NCI-H2081 (cell line): ENCODE data around the gene PPP1R1B.

Experiments used
- DNase-seq, 2 experiments: peaks; one replicate each; lab custom pipeline; 2025; lab: John Stamatoyannopoulos, UW

PPP1R1B gene

DNA sequence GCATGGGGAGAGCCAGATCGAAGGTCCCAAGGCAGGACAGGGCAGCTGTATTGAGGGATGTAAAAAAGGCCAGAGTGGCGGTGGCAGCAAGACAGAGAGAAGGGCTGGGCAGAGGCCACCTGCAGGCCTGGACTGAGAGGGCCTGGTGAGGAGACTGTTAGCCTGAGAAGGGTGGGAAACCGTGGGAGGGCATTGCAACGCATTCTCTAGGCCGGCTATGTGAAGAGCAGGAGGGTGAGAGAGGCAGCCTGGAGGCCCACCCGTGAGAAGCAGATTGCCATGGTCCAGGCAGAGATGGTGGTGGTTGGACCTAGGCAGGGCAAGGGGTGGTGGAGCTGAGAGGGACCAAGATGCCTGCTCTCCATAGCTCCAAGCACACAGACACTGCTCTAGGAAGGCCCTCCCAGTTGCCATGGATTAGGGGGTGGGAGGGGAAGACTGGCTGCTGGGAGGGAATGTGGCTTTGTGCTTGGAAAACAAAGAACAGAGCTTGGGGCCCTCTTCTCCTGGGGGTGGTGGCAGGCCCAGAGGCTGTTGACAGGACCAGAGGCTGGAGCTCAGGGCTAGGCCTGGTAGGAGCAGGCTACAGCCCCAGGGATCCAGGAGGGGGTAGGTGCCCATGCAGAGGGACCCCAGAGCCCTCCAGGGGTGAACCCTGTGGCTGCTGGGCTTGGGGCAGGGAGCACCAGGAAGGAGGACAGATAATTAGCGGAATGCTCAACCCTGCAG, 26.0 kb downstream of the PPP1R1B start:
- no peak for DNase-seq

DNA sequence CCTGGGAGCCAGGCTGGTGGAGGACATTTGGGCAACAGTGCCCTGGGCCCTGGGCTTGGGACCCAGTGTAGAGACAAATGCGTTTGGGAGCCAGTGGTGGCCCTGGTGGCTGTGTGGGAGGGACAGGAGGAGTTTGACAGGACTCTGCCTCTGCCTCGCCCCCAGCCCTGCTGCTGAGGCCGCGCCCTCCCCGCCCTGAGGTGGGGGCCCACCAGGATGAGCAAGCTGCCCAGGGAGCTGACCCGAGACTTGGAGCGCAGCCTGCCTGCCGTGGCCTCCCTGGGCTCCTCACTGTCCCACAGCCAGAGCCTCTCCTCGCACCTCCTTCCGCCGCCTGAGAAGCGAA, 26.5 kb downstream of the PPP1R1B start:
- no peak for DNase-seq

DNA sequence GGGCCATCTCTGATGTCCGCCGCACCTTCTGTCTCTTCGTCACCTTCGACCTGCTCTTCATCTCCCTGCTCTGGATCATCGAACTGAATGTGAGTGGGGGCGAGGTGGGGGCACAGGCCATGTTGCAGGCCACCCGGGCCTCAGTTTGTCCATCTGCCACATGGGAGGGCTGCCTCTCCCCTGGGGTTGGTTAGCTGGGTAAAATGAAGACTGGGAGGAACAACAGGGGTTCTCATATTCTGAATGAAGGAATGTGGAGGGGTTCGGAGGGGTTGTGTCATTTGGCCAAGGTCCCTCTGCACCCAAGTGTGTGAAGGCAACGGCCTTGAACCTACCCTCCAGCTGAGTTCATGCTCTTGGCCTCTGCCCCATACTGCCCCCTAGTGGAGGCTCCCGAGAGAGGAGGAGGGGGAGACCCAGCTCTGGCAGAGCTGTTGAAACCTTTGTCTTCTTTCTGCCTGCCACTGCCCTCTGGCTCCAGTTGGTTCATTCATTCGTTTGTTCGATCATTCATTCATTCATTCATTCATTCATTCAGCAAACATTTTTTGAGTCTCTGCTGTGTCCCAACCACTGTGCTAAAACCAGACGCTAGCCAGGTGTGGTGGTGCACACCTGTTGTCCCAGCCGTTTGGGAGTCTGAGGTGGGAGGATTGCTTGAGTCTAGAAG, 27.0 kb downstream of the PPP1R1B start:
- peak; percentile 23 to 31 for DNase-seq

DNA sequence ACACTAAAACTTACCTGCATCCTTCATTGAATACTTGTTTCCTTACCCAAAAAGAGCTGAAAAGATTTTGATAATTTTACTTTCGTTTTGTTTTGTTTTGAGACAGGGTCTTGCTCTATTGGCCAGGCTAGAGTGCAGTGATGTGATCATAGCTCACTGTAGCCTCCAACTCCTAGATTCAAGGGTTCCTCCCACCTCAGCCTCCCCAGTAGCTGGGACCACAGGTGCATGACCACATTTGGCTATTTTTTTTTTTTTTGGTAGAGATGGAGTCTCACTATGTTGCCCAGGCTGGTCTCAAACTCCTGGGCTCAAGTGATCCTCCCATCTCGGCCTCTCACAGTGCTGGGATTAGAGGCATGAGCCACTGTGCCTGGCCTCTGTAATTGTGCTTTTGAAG, 28.4 kb downstream of the PPP1R1B start:
- DNase-seq, result no peak

DNA sequence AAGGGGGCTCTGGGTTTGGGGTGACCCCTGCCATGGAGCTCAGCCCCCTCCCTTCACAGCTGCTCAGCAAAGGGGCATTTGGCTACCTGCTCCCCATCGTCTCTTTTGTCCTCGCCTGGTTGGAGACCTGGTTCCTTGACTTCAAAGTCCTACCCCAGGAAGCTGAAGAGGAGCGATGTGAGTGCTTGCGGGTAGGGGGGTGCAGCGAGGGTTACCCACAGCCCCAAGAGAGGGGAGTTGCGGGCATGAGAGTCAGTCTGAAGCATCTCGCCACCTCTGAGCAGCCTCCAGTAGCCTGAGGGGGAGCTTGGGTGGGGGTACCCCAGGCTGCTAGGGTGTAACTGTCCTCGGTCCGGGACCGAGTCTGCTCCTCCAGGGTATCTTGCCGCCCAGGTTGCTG, 31.6 kb downstream of the PPP1R1B start:
- DNase-seq, result no peak

GRCh38 chr17:39658760-39659159, 32.0 kb downstream of the PPP1R1B start:
- no peak for DNase-seq

DNA sequence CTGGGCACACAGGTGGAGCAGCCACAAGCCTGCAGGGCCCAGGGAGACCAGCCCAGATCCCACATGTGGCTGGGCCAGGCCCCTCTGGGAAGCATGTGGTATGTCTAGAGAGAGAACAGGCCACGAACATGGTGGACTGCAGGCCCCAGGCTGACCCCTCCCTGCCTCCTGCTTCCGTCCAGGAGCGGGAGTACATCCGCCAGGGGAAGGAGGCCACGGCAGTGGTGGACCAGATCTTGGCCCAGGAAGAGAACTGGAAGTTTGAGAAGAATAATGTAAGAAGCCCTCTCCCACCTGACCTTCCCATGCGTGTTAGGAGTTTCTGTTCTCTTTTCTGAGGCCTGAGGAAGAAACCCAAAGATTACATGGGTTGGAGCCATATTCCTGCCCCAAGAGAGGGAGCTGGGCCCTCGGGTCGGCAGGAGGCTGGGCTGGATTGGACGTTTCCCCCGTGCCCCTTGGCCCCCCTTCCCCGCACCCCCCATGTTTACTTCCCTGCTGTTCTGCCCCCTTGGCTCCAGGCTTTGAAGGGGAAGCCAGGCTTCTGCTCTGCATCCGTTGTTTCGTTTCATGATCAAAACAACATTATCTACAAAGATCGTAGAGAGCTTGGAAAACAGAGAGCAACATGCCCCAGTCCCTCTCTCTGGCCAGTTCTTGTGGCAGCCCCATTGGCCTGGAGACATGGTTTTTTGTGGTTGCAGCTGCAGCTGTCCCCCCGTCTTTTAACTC, 32.7 kb downstream of the PPP1R1B start:
- DNase-seq, result no peak

- no peak for DNase-seq
These were observed 33.2 kb downstream of the PPP1R1B start for GRCh38 chr17:39660011-39660360.

- DNase-seq, result no peak
These were observed 33.9 kb downstream of the PPP1R1B start for GRCh38 chr17:39660397-39661385.

DNA sequence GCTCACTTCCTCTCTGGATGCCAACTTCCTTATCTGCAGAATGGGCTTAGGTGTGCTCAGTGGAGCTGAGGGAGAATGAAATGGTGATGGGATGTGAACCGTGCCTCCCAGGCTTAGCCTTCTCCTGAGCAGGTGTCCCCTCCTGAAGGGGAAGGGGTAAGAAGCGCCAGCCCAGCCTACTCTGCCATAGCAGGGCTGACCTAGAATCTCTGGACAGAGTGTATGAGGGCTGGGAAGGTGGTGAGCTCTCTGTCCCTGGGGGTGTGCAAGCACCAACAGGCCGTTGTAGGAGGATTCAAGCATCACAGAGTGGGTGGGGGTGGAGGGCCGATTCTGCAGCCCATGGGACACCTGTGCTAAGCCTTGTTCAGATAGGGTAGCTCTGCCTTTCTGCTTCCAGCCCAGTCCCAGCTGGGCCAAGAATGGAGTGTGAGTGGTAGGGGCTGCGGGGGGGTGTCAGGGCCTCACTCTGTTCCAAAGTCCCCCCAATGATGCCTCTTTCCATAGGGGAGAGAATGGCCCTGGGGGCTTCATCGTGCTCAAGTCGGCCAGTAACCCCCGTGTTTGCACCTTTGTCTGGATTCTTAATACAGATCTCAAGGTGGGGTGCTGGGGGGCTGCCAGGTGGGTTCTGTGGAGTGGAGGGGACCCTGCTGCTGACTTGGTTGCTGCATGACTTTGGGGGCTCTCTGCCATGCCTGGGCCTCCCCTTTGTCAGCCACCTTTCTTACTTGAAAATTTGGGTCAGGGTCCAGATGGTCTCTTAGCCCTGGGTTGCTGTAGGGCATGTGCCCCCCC, 35.2 kb downstream of the PPP1R1B start:
- no peak for DNase-seq

DNA sequence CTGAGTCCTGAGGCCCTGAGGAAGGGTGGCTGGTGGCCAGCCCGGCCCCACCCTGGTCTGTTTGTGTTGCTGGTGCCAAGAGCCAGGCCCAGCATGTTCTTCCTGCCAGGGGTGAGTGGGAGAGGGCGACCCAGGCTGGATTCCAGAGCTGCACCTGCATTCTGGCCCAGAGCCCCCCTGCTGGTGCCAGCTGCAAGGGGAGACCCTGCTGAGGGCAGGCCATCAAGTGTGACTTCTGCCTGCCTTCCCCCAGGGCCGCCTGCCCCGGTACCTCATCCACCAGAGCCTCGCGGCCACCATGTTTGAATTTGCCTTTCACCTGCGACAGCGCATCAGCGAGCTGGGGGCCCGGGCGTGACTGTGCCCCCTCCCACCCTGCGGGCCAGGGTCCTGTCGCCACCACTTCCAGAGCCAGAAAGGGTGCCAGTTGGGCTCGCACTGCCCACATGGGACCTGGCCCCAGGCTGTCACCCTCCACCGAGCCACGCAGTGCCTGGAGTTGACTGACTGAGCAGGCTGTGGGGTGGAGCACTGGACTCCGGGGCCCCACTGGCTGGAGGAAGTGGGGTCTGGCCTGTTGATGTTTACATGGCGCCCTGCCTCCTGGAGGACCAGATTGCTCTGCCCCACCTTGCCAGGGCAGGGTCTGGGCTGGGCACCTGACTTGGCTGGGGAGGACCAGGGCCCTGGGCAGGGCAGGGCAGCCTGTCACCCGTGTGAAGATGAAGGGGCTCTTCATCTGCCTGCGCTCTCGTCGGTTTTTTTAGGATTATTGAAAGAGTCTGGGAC, 36.0 kb downstream of the PPP1R1B start:
- DNase-seq, result peak in 1 of 2 experiments; percentile 50

- no peak for DNase-seq
These were observed 36.6 kb downstream of the PPP1R1B start for GRCh38 chr17:39663340-39663687.

DNA sequence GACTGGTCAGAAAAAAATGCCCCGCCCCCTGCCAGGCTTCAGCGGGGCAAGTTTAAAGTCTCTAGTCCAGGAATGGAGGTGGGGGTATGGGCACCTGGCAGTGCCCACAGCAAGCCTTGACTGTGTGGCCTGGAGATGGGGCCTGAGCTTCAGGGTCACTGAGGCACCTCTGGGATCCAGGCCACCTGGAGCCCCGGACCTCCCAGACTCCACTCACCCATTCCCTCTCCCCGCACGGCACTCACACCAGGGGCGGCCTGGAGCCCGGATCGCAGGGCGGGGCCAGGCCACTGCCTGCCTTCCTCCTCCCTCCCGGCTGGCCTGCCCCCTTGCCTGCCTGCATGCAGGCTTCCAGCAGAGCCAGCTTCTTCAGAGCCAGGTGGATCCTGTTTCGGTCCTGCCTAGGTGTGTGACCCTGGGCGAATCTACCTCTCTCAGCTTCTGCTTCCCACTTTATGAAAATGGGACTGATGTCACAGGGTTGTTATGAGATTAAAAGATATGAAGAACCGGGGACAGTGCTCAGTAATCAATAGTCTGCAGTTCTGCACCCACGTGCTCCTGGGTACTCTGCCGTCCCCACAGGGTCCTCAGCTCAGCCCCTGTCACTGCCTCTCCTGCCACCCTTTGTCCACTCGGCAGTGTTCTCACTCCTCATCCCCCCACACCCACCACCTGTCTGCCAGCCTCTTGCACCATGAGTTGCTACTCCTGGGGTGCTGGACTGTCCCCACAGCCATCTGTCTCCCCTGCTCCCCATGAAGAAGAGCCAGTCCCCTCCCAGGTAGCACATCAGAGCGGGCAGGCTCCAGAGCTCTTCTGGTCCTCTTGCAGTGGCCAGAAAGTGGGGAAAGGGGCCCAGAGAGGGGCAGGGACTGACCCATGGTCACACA, 37.2 kb downstream of the PPP1R1B start:
- DNase-seq, result no peak

GRCh38 chr17:39664581-39665561, 38.1 kb downstream of the PPP1R1B start, which contains the start of gene TCAP:
TSS of gene TCAP (plus strand) at chr17:39665349. CDS start at chr17:39665360, 11 bp downstream.
- no peak for DNase-seq

GRCh38 chr17:39665642-39666224, 39.0 kb downstream of the PPP1R1B start:
- peak; percentile 33 to 67 for DNase-seq

DNA sequence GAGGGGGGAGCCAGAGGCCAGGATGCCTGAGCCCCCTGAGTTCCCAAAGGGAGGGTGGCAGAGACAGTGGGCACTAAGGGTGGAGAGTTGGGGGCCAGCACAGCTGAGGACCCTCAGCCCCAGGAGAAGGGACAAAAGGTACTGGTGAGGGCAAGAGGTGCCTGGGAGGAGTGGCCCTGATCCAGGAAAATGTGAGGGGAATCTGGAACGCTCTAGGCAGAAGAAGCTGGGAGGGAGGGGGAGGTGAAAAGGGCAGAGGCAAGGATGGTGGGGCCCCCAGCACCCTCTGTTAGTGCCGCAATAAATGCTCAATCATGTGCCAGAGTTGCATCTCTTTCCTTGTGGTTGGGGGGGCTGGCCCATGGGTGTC, 39.5 kb downstream of the PPP1R1B start:
- DNase-seq, result no peak

DNA sequence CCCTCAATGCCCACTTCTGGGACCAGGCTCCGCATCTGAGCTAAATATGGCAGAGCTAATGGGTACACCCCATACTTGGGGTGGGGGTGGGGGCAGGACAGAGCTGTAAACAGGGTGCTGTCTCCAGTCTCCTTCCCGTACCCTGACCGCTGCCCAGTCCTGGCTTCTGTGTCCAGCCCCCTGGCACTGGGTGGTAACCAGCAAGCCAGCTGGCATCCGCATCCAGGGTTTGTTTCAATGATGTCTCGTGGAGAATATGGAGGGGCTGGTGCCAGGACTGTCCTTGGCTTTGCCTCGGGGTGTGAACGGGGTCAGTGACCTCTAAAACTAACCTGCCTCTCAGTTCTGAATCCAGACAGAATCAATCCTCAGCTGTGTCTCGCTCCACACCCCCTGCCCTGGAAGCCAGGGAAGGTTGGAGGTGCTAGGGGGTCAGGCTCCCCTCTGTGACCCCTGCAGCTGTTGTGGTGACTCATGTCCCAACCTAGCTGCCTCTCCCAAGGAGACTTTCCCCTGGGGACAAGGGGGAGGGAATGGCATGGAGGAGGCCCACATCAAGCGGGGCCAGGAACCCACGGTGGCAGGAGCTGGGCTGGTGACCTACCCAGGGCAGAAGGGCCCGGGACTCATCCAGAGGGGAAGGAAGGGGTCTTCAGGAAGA, 40.0 kb downstream of the PPP1R1B start:
- no peak for DNase-seq
